IMR-90 (cell line): Measurements from ENCODE around the gene SALL2. TPM values are rescaled to one million over a fixed set of nuclear protein-coding genes. Genes with fewer than 3 reads are reported as not detected.

Experiments used
- ATAC-seq: fragments of 200-7000 bp; cut with Tn5 transposase; 2 replicates; pipeline ENCODE4 v1.9.1; 2020; ENCODE audit warnings: low read depth, mild to moderate bottlenecking, moderate library complexity
- BruUV-seq: library from RNA; stranded (reverse); fragments of 400-500 nt; replicated peaks from 2 replicates; lab custom pipeline; 2021; lab: Mats Ljungman, UMichigan
- CTCF ChIA-PET: fragments of 300-600 bp; formaldehyde crosslinking; extraction: SDS; loops from one replicate; lab custom pipeline; 2021; ENCODE audit warnings: antibody characterized with exemption; lab: Yijun Ruan, JAX
- POLR2A ChIA-PET: fragments of 300-600 bp; sonication (Branson Sonifier 250); formaldehyde crosslinking; loops from one replicate; lab custom pipeline; 2022; ENCODE audit warnings: antibody characterized with exemption; ENCODE audit not compliant: unreplicated experiment; lab: Charles Lee
- DNase-seq: peaks from one replicate; pipeline ENCODE4 v3.0.0; 2013
- H2AFZ ChIP-seq: replicated peaks from 2 replicates; pipeline ENCODE3; 2013; ENCODE audit warnings: low read length, mild to moderate bottlenecking; ENCODE audit not compliant: poor library complexity
- H2AK5ac ChIP-seq: 2 replicates; pipeline ENCODE4 v1.6.1; 2013; ENCODE audit warnings: low read depth, low read length, inconsistent platforms
- H2AK9ac ChIP-seq: replicated peaks from 2 replicates; pipeline ENCODE3; 2013; ENCODE audit warnings: mild to moderate bottlenecking, low read depth, low read length, moderate library complexity; ENCODE audit not compliant: poor library complexity
- H2BK120ac ChIP-seq: 2 replicates; pipeline ENCODE4 v1.6.1; 2013; ENCODE audit warnings: low read depth, low read length, inconsistent platforms
- H2BK15ac ChIP-seq: 3 replicates; pipeline ENCODE4 v1.6.1; 2013; ENCODE audit warnings: low read depth, low read length, inconsistent platforms
- H2BK20ac ChIP-seq: 2 replicates; pipeline ENCODE4 v1.6.1; 2013; ENCODE audit warnings: low read depth, mild to moderate bottlenecking, inconsistent platforms, low read length, moderate library complexity
- H2BK5ac ChIP-seq: 2 replicates; pipeline ENCODE4 v1.6.1; 2013; ENCODE audit warnings: mild to moderate bottlenecking, low read depth, low read length, inconsistent platforms; ENCODE audit not compliant: poor library complexity, severe bottlenecking
- H3K14ac ChIP-seq: replicated peaks from 2 replicates; pipeline ENCODE4 v1.6.1; 2013; ENCODE audit warnings: low read depth, low read length, inconsistent platforms
- H3K18ac ChIP-seq: 2 replicates; pipeline ENCODE4 v1.6.1; 2013; ENCODE audit warnings: low read depth, low read length, control low read depth
- H3K23ac ChIP-seq: 2 replicates; pipeline ENCODE4 v1.6.1; 2013; ENCODE audit warnings: low read depth, low read length, inconsistent platforms
- H3K27ac ChIP-seq: 2 replicates; pipeline ENCODE4 v1.5.1; 2013; ENCODE audit warnings: mild to moderate bottlenecking, control low read depth, low read length; ENCODE audit not compliant: insufficient read depth
- H3K27me3 ChIP-seq: 2 replicates; pipeline ENCODE4 v1.6.1; 2013; ENCODE audit warnings: low read length; ENCODE audit not compliant: control insufficient read depth, insufficient read depth
- H3K36me3 ChIP-seq: 2 replicates; pipeline ENCODE4 v1.6.1; 2013; ENCODE audit warnings: low read length, mixed read lengths; ENCODE audit not compliant: control insufficient read depth, insufficient read depth
- H3K4ac ChIP-seq: 2 replicates; pipeline ENCODE4 v1.6.1; 2013; ENCODE audit warnings: low read depth, low read length, inconsistent platforms
- H3K4me1 ChIP-seq: 2 replicates; pipeline ENCODE4 v1.6.1; 2013; ENCODE audit warnings: low read length, mixed read lengths; ENCODE audit not compliant: control insufficient read depth, insufficient read depth
- H3K4me2 ChIP-seq: 2 replicates; pipeline ENCODE4 v1.6.1; 2013; ENCODE audit warnings: low read depth, mild to moderate bottlenecking, control low read depth, low read length, moderate library complexity
- H3K4me3 ChIP-seq: 2 replicates; pipeline ENCODE4 v1.5.1; 2013; ENCODE audit warnings: low read depth, mild to moderate bottlenecking, control low read depth, low read length, moderate library complexity; ENCODE audit not compliant: insufficient read depth
- H3K56ac ChIP-seq: 2 replicates; pipeline ENCODE4 v1.6.1; 2013; ENCODE audit warnings: low read length, inconsistent platforms; ENCODE audit not compliant: insufficient read depth; ENCODE audit errors: extremely low read depth
- H3K79me1 ChIP-seq, 2 experiments: 2 replicates each; pipeline ENCODE4 v1.6.1; 2013; ENCODE audit warnings: low read length in 2 of 2, inconsistent platforms in 1 of 2, low read depth in 1 of 2
- H3K9ac ChIP-seq: 2 replicates; pipeline ENCODE4 v1.6.1; 2013; ENCODE audit warnings: low read depth, low read length, control low read depth
- H3K9me1 ChIP-seq: 2 replicates; pipeline ENCODE4 v1.6.1; 2013; ENCODE audit warnings: low read length, inconsistent platforms; ENCODE audit not compliant: insufficient read depth
- H3K9me3 ChIP-seq: 2 replicates; pipeline ENCODE4 v1.6.1; 2013; ENCODE audit warnings: low read length; ENCODE audit not compliant: control insufficient read depth, insufficient read depth
- H4K20me1 ChIP-seq: 2 replicates; pipeline ENCODE4 v1.6.1; 2013; ENCODE audit warnings: low read length, inconsistent platforms; ENCODE audit not compliant: insufficient read depth
- H4K5ac ChIP-seq: 2 replicates; pipeline ENCODE4 v1.6.1; 2013; ENCODE audit warnings: mild to moderate bottlenecking, low read depth, low read length, control low read depth
- H4K8ac ChIP-seq, 2 experiments: 2 replicates each; pipeline ENCODE4 v1.6.1; 2013; ENCODE audit warnings: low read depth in 2 of 2, low read length in 2 of 2, control low read depth in 1 of 2, inconsistent platforms in 1 of 2
- H4K91ac ChIP-seq: 2 replicates; pipeline ENCODE4 v1.6.1; 2013; ENCODE audit warnings: low read depth, low read length, inconsistent platforms; ENCODE audit not compliant: insufficient read depth
- BHLHE40 ChIP-seq: fragments of 150-350 bp; IDR thresholded peaks from 2 replicates; pipeline ENCODE4 v1.6.1; 2016; ENCODE audit warnings: mild to moderate bottlenecking, low read depth, low read length
- CEBPB ChIP-seq: IDR thresholded peaks from 2 replicates; pipeline ENCODE4 v1.6.1; 2012; ENCODE audit warnings: low read depth, low read length, improper control_type of control experiment
- CHD1 ChIP-seq: IDR thresholded peaks from 2 replicates; pipeline ENCODE4 v1.6.1; 2012; ENCODE audit warnings: low read depth, low read length, improper control_type of control experiment
- FOS ChIP-seq: fragments of 150-350 bp; IDR thresholded peaks from 2 replicates; pipeline ENCODE4 v1.6.1; 2016; ENCODE audit warnings: low read depth, low read length
- MAFK ChIP-seq: IDR thresholded peaks from 2 replicates; pipeline ENCODE4 v1.6.1; 2012; ENCODE audit warnings: low read depth, low read length, improper control_type of control experiment
- MAZ ChIP-seq: IDR thresholded peaks from 2 replicates; pipeline ENCODE4 v1.6.1; 2012; ENCODE audit warnings: low read depth, mild to moderate bottlenecking, low read length, improper control_type of control experiment, moderate library complexity, borderline replicate concordance
- NFE2L2 ChIP-seq: fragments of 150-350 bp; IDR thresholded peaks from 2 replicates; pipeline ENCODE4 v1.6.1; 2016; ENCODE audit warnings: low read depth, mild to moderate bottlenecking, low read length
- RAD21 ChIP-seq: IDR thresholded peaks from 2 replicates; pipeline ENCODE4 v1.6.1; 2012; ENCODE audit warnings: low read length, improper control_type of control experiment
- RCOR1 ChIP-seq: IDR thresholded peaks from 2 replicates; pipeline ENCODE4 v1.6.1; 2012; ENCODE audit warnings: mild to moderate bottlenecking, low read length, improper control_type of control experiment; ENCODE audit not compliant: insufficient replicate concordance
- RFX5 ChIP-seq: IDR thresholded peaks from 2 replicates; pipeline ENCODE4 v1.8.0; 2012; ENCODE audit warnings: low read depth, mild to moderate bottlenecking, low read length, moderate library complexity
- WGBS, 2 experiments: methylation state at CpG; one replicate each; pipeline versions ENCODE4 v1.1.5 to v1.1.7; 2013; ENCODE audit warnings: missing lambda C conversion rate in 2 of 2; ENCODE audit not compliant: insufficient read length in 1 of 2; ENCODE audit errors: extremely low coverage in 2 of 2; 5-methylcytosine and 5-hydroxymethylcytosine counted together
- dilution Hi-C: fragments of 300-500 bp; cut with HindIII; formaldehyde crosslinking; loops from one replicate; pipeline ENCODE4 v1.14.3; 2018; ENCODE audit warnings: low sequenced_read_pairs; ENCODE audit not compliant: unreplicated experiment
- in situ Hi-C: fragments of 300-500 bp; cut with MboI; formaldehyde crosslinking; loops from 3 replicates; pipeline ENCODE4 v1.14.3; 2019; ENCODE audit warnings: low sequenced_read_pairs, inconsistent platforms, mixed read lengths
- intact Hi-C: fragments of 100-400 bp; cut with micrococcal nuclease; formaldehyde crosslinking; loops from 2 replicates; pipeline ENCODE4 v1.10.0; 2022
- polyA plus RNA-seq, 3 experiments: library from polyadenylated mRNA; depleted of rRNA; stranded (reverse); fragments of >200 nt; gene quantifications; 2 replicates each; pipeline ENCODE4 v1.2.3, GENCODE V29; 2012; ENCODE audit warnings: low replicate concordance in 1 of 3
- total RNA-seq: library from RNA; depleted of rRNA; stranded (reverse); fragments of >200 nt; gene quantifications from 2 replicates; pipeline ENCODE4 v1.2.3, GENCODE V29; 2012
- TF ChIP-seq, protein P1 (sequence below): fragments of 150-350 bp; IDR thresholded peaks from 2 replicates; pipeline ENCODE4 v1.6.1; 2016; ENCODE audit warnings: low read depth, mild to moderate bottlenecking, low read length, moderate library complexity, borderline replicate concordance
- TF ChIP-seq, protein P2 (sequence below): conservative IDR thresholded peaks from 2 replicates; pipeline ENCODE4 v1.5.1; 2012; ENCODE audit warnings: mild to moderate bottlenecking, low read depth, low read length, improper control_type of control experiment

Gene SALL2
- total and polyA plus RNA-seq, 2 of the 4 experiments (the other 2 are of a cell fraction): 2.9 to 10.1 TPM

GRCh38 chr14:21476925-21477681, 49.0 kb downstream of the SALL2 start, which contains the start of the genes RAB2B and TOX4 (continued):
- TF ChIP-seq NFE2L2 (no peak), CHD1 (peak; percentile 82; the same call in 1 of the 2 replicates), CEBPB (no peak), FOS (no peak)

- POLR2A ChIA-PET: interaction anchor here (0.6 kb wide), 1 partner anchor 23 kb away, joined by 3 read pairs; no protein-coding TSS in a partner anchor
- peak overlapping the region; percentile 93 for H3K4ac ChIP-seq
- H2AFZ ChIP-seq: peak overlapping the region; percentile 95
- no peaks in the 10 kb centered on the region; the same call in 1 of the 2 replicates for H3K4me1 ChIP-seq
- WGBS, 2 experiments: 0% methylated on average over 4 of the region's 27 CpGs; no CpG with 5 or more reads in 1 of the 2 experiments
- H3K36me3 ChIP-seq: peaks cover 5% of the 10 kb centered on the region
- intact Hi-C loops (loop anchor here (2.0 kb wide), 1 partner anchor 40 kb away; no protein-coding TSS in a partner anchor), dilution Hi-C loops (no loop called here), in situ Hi-C loops (no loop called here)
- H2AK5ac ChIP-seq: no peak overlapping the region
- H2BK5ac ChIP-seq: peak overlapping the region; percentile 82
- H4K91ac ChIP-seq: peak overlapping the region; percentile 89
- peak overlapping the region; percentile 89 for H3K4me3 ChIP-seq
- peak overlapping the region; percentile 90 for H3K9ac ChIP-seq
- H2BK20ac ChIP-seq: no peak overlapping the region; the same call in 1 of the 2 replicates
- DNase-seq (no peak), ATAC-seq (peak; percentile 72)
- H3K4me2 ChIP-seq: peak overlapping the region; percentile 91
- peaks cover 8 to 34% of the 10 kb centered on the region in 2 experiments for H3K79me1 ChIP-seq
- no peaks in the 10 kb centered on the region for H3K27me3 ChIP-seq
- H3K9me1 ChIP-seq: no peaks in the 10 kb centered on the region
- H4K5ac ChIP-seq: peak overlapping the region; percentile 93
- H2AK9ac ChIP-seq: peak overlapping the region; percentile 90
- BruUV-seq: no TSS peak
- no peaks in the 10 kb centered on the region for H4K20me1 ChIP-seq
- H3K23ac ChIP-seq: peak overlapping the region; percentile 73
- H3K27ac ChIP-seq: peak overlapping the region; percentile 90
- H4K8ac ChIP-seq: peak overlapping the region; percentile 87 to 98; a peak in 3 of 4 replicates
- peak overlapping the region; percentile 53; the same call in 1 of the 3 replicates for H2BK15ac ChIP-seq
- peak overlapping the region; percentile 84 for H3K14ac ChIP-seq
- CTCF ChIA-PET: interaction anchor here (1.5 to 2.7 kb wide), 2 partner anchors 22 to 40 kb away, joined by 3 to 10 read pairs; no protein-coding TSS in a partner anchor
- peak overlapping the region; percentile 82 for H3K18ac ChIP-seq
- H2BK120ac ChIP-seq: peak overlapping the region; percentile 79
- no peaks in the 10 kb centered on the region for H3K9me3 ChIP-seq
- peak overlapping the region; percentile 80 for H3K56ac ChIP-seq
- no peak for TF ChIP-seq CEBPB
- TF ChIP-seq BHLHE40: no peak
- TF ChIP-seq RCOR1: no peak
- TF ChIP-seq MAZ: no peak
- TF ChIP-seq MAFK: no peak
- TF ChIP-seq NFE2L2: no peak
- no peak for TF ChIP-seq FOS
- TF ChIP-seq RAD21: no peak
- TF ChIP-seq, protein P1, sequence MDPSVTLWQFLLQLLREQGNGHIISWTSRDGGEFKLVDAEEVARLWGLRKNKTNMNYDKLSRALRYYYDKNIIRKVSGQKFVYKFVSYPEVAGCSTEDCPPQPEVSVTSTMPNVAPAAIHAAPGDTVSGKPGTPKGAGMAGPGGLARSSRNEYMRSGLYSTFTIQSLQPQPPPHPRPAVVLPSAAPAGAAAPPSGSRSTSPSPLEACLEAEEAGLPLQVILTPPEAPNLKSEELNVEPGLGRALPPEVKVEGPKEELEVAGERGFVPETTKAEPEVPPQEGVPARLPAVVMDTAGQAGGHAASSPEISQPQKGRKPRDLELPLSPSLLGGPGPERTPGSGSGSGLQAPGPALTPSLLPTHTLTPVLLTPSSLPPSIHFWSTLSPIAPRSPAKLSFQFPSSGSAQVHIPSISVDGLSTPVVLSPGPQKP: no peak
- no peak for TF ChIP-seq RFX5
- TF ChIP-seq, protein P2, sequence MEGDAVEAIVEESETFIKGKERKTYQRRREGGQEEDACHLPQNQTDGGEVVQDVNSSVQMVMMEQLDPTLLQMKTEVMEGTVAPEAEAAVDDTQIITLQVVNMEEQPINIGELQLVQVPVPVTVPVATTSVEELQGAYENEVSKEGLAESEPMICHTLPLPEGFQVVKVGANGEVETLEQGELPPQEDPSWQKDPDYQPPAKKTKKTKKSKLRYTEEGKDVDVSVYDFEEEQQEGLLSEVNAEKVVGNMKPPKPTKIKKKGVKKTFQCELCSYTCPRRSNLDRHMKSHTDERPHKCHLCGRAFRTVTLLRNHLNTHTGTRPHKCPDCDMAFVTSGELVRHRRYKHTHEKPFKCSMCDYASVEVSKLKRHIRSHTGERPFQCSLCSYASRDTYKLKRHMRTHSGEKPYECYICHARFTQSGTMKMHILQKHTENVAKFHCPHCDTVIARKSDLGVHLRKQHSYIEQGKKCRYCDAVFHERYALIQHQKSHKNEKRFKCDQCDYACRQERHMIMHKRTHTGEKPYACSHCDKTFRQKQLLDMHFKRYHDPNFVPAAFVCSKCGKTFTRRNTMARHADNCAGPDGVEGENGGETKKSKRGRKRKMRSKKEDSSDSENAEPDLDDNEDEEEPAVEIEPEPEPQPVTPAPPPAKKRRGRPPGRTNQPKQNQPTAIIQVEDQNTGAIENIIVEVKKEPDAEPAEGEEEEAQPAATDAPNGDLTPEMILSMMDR: no peak
- TF ChIP-seq CHD1: no peak
Measured at GRCh38 chr14:21476523-21476924, 49.6 kb downstream of the SALL2 start.
